Natural killer cell (primary cell): ENCODE data around the gene EOLA1. TPM values are rescaled to one million over a fixed set of nuclear protein-coding genes. Genes with fewer than 3 reads are reported as not detected.

Source experiments
- ATAC-seq, 3 donors: fragments of 150-1000 bp in 2 of 3; fragments of 200-7000 bp in 1 of 3; cut with Tn5 transposase; 1 replicate in 1 of 3; 2 replicates in 2 of 3; pipeline ENCODE4 v1.10.0; 2021; ENCODE audit warnings: mild to moderate bottlenecking in 2 of 3, moderate library complexity in 2 of 3
- DNase-seq, 2 donors: peaks; one replicate each; pipeline versions ENCODE4 v3.0.0 to v3.0.0-alpha.2; 2013 to 2021; ENCODE audit warnings: mixed read lengths in 1 of 2
- H3K27ac ChIP-seq: one replicate; pipeline ENCODE4 v1.5.1; 2013; ENCODE audit warnings: mild to moderate bottlenecking, low read length
- H3K27me3 ChIP-seq: one replicate; pipeline ENCODE4 v1.6.1; 2013; ENCODE audit warnings: low read length; ENCODE audit not compliant: control insufficient read depth, insufficient read depth
- H3K36me3 ChIP-seq: one replicate; pipeline ENCODE4 v1.6.1; 2013; ENCODE audit warnings: low read length; ENCODE audit not compliant: control insufficient read depth, insufficient read depth
- H3K4me1 ChIP-seq: one replicate; pipeline ENCODE4 v1.6.1; 2013; ENCODE audit warnings: low read length; ENCODE audit not compliant: control insufficient read depth, insufficient read depth
- H3K4me3 ChIP-seq: one replicate; pipeline ENCODE4 v1.5.1; 2013; ENCODE audit warnings: low read length
- H3K9me3 ChIP-seq: one replicate; pipeline ENCODE4 v1.6.1; 2013; ENCODE audit warnings: low read length; ENCODE audit not compliant: control insufficient read depth, insufficient read depth
- H3K27ac Mint-ChIP-seq, 2 donors: one replicate each; pipeline ENCODE4 v1.8.0; 2022; ENCODE audit warnings: mild to moderate bottlenecking in 2 of 2, mixed read lengths in 2 of 2, moderate library complexity in 1 of 2
- H3K27me3 Mint-ChIP-seq, 2 donors: one replicate each; pipeline ENCODE4 v1.8.0; 2022; ENCODE audit warnings: low read depth in 2 of 2, mixed read lengths in 2 of 2
- H3K36me3 Mint-ChIP-seq: one replicate; pipeline ENCODE4 v1.8.0; 2022; ENCODE audit warnings: mixed read lengths
- H3K4me1 Mint-ChIP-seq, 2 donors: one replicate each; pipeline ENCODE4 v1.8.0; 2022; ENCODE audit warnings: mixed read lengths in 2 of 2
- H3K4me3 Mint-ChIP-seq: one replicate; pipeline ENCODE4 v1.8.0; 2022; ENCODE audit warnings: mild to moderate bottlenecking, moderate library complexity, mixed read lengths
- H3K9me3 Mint-ChIP-seq, 2 donors: one replicate each; pipeline ENCODE4 v1.8.0; 2022; ENCODE audit warnings: mixed read lengths in 2 of 2
- CTCF ChIP-seq: fragments of 200-600 bp; IDR thresholded peaks from one replicate; pipeline ENCODE4 v1.8.0; 2022; ENCODE audit warnings: antibody characterized with exemption
- WGBS: methylation state at CpG from one replicate; pipeline ENCODE4 v1.1.7; 2013; ENCODE audit warnings: missing lambda C conversion rate; ENCODE audit not compliant: insufficient coverage; 5-methylcytosine and 5-hydroxymethylcytosine counted together
- intact Hi-C: fragments of 100-400 bp; cut with micrococcal nuclease; formaldehyde crosslinking; loops from one replicate; pipeline ENCODE4 v1.14.2; 2022
- total RNA-seq, 4 donors: library from RNA; stranded (reverse); fragments of 120-200 nt in 1 of 4; gene quantifications; one replicate each; pipeline versions ENCODE4 v1.2.3 to v1.2.4, GENCODE V29; 2013 to 2022

Gene EOLA1
- total RNA-seq, 3 donors from 2014 or later (not counting 1 experiment from before 2014, with no cell fraction given) = 26.4 to 37.6 (median 36.7) TPM

GRCh38 chrX:149504226-149504914 lies 36.4 kb upstream of the EOLA1 start:
- peaks cover 39 to 48% of the 10 kb centered on the region in 2 donors for H3K4me1 Mint-ChIP-seq
- no peaks in the 10 kb centered on the region for H3K36me3 Mint-ChIP-seq
- Histone ChIP-seq H3K4me1 (peaks cover 48% of the 10 kb centered on the region), H3K27ac (peak overlapping the region; percentile 98), H3K36me3 (peaks cover 32% of the 10 kb centered on the region), H3K9me3 (no peaks in the 10 kb centered on the region), H3K4me3 (peak overlapping the region; percentile 79), H3K27me3 (no peaks in the 10 kb centered on the region)
- intact Hi-C loops = loop anchor here (10.0 kb wide), 3 partner anchors 320 to 1190 kb away; partner anchors contain the start of genes EOLA2 and MTMR1
- WGBS = 9% methylated on average over 9 of the region's 10 CpGs
- TF ChIP-seq CTCF = peak; percentile 41
- H3K9me3 Mint-ChIP-seq = no peaks in the 10 kb centered on the region
- H3K27ac Mint-ChIP-seq = peak overlapping the region; percentile 92 to 99
- H3K27me3 Mint-ChIP-seq = peaks cover 0 to 10% of the 10 kb centered on the region in 2 donors
- H3K4me3 Mint-ChIP-seq = peak overlapping the region; percentile 85
- ATAC-seq = peak; percentile 42 to 73 (median 57)
- peak; percentile 60 to 80 for DNase-seq

GRCh38 chrX:149504915-149505651 lies 35.7 kb upstream of the EOLA1 start, which contains the start of gene IDS:
TSS of gene IDS (minus strand) at chrX:149505306. CDS start at chrX:149505137, 169 bp downstream.
- peaks cover 25% of the 10 kb centered on the region for H3K36me3 ChIP-seq
- 0% methylated on average over 50 of the region's 54 CpGs for WGBS
- no peaks in the 10 kb centered on the region for H3K9me3 Mint-ChIP-seq

DNA sequence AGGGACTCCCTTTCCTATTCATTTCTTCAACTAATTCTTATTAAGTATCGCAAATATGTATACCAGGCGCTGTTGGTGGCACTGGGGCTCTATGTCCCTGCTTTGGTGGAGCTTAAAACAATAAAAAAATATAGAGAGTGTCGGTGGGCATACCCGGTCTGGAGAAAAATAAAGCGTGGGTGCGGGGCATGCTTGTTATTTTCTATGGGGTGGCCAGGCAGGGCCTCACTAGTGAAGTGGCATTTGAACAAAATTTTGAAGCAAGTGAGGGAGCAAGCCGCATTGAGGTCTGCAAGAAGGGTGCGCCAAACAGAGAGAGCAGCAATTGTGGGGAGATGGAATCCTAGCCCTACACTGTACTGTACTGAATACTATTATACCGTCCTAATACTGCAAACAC lies 35.1 kb upstream of the EOLA1 start:
- Histone ChIP-seq H3K9me3 (no peaks in the 10 kb centered on the region), H3K4me3 (peak overlapping the region; percentile 10), H3K4me1 (peaks cover 42% of the 10 kb centered on the region), H3K36me3 (peaks cover 19% of the 10 kb centered on the region), H3K27me3 (no peaks in the 10 kb centered on the region), H3K27ac (peak overlapping the region; percentile 91)
- Mint-ChIP-seq H3K4me1 (peaks cover 37 to 43% of the 10 kb centered on the region in 2 donors), H3K36me3 (no peaks in the 10 kb centered on the region), H3K27ac (peak overlapping the region; percentile 92 to 99), H3K9me3 (no peaks in the 10 kb centered on the region), H3K4me3 (peak overlapping the region; percentile 85), H3K27me3 (peaks cover 0 to 10% of the 10 kb centered on the region in 2 donors)
- DNase-seq (no peak), ATAC-seq (no peak)
- no peak for TF ChIP-seq CTCF
- 92% methylated on average over 8 of the region's 9 CpGs for WGBS
- intact Hi-C loops = loop anchor here (1.0 to 10.0 kb wide), 5 partner anchors 8 to 1189 kb away; partner anchors contain the start of genes EOLA2 and MTMR1

More at GRCh38 chrX:149504915-149505651, 35.7 kb upstream of the EOLA1 start, which contains the start of gene IDS:
- intact Hi-C loops = loop anchor here (1.0 to 10.0 kb wide), 5 partner anchors 8 to 1190 kb away; partner anchors contain the start of genes EOLA2 and MTMR1
- peak within 1 kb of the TSS; percentile 85 for H3K4me3 Mint-ChIP-seq
- peaks cover 37 to 44% of the 10 kb centered on the region in 2 donors for H3K4me1 Mint-ChIP-seq
- DNase-seq (peak; percentile 82 to 93), ATAC-seq (peak; percentile 71 to 89 (median 80))
- no peaks in the 10 kb centered on the region for H3K27me3 ChIP-seq
- peaks cover 45% of the 10 kb centered on the region for H3K4me1 ChIP-seq
- H3K27ac ChIP-seq = peak within 1 kb of the TSS; percentile 98
- peak within 1 kb of the TSS; percentile 92 to 99 for H3K27ac Mint-ChIP-seq
- no peak for TF ChIP-seq CTCF
- H3K4me3 ChIP-seq = peak within 1 kb of the TSS; percentile 79
- no peaks in the 10 kb centered on the region for H3K9me3 ChIP-seq
- H3K27me3 Mint-ChIP-seq = peaks cover 0 to 10% of the 10 kb centered on the region in 2 donors
- H3K36me3 Mint-ChIP-seq = no peaks in the 10 kb centered on the region
